ENCODE measurements around the gene PHKG2.

The PHKG2 gene

DNA sequence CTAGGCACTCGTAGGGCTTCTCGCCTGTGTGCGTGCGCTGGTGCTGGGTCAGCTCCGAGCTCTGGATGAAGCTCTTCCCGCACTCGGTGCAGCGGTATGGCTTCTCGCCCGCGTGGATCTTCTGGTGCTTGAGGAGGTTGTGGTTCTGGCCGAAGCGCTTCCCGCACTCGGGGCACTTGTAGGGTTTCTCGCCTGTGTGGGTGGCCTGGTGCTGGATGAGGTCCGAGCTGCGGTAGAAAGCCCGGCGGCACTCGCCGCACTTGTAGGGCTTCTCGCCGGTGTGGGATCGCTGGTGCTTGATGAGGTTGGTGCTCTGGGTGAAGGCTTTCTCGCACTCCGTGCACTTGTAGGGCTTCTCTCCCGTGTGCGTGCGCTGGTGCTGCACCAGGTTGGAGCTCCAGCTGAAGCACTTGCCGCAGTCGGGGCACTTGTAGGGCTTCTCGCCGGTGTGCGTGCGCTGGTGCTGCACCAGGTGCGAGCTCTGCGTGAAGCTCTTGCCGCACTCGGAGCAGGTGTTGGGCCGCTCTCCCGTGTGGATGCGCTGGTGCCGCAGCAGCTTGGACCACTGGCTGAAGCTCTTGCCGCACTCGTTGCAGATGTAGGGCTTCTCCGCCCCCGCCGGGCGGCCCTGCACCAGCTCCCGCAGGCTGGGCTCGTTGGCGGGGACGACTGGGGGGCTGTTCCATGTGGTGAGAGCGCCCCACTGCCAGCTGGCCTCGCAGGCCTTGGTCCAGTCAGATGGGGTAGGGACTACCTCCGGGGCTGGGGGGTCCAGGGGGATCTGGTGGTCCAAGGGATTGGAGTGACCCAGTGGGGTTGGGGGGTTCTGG lies 35.3 kb downstream of the PHKG2 start:
- TF ChIP-seq, protein P1, sequence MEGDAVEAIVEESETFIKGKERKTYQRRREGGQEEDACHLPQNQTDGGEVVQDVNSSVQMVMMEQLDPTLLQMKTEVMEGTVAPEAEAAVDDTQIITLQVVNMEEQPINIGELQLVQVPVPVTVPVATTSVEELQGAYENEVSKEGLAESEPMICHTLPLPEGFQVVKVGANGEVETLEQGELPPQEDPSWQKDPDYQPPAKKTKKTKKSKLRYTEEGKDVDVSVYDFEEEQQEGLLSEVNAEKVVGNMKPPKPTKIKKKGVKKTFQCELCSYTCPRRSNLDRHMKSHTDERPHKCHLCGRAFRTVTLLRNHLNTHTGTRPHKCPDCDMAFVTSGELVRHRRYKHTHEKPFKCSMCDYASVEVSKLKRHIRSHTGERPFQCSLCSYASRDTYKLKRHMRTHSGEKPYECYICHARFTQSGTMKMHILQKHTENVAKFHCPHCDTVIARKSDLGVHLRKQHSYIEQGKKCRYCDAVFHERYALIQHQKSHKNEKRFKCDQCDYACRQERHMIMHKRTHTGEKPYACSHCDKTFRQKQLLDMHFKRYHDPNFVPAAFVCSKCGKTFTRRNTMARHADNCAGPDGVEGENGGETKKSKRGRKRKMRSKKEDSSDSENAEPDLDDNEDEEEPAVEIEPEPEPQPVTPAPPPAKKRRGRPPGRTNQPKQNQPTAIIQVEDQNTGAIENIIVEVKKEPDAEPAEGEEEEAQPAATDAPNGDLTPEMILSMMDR (IDR thresholded peaks at IDR 0.05) = no peak
- TF ChIP-seq ZFX (IDR thresholded peaks at IDR 0.05; ENCODE audit: borderline replicate concordance) = no peak
- H3K27ac ChIP-seq = no peak overlapping the region

DNA sequence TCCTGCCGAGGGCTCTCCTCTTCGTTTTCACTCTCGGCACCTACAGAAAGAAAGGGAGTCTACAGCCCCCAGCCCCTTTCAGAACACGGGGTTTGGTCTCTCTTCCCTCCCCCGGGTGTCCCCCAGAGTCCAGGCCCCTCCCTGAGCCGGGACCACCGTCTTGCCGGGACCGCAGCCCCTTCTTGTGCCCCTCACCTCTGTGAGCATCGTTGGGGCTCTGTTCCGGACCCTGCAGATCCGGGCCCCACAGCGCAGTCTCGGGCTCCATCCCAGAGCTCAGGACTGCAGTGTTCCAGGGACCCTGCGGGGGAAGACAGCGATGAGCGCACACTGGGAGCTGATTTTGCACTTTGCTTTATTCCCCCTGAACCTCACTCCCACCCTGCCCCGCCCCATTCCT lies 36.0 kb downstream of the PHKG2 start:
- H3K27ac ChIP-seq = no peak overlapping the region
- no peak for TF ChIP-seq ZFX (IDR thresholded peaks at IDR 0.05; ENCODE audit: borderline replicate concordance)
- TF ChIP-seq, protein P1 (IDR thresholded peaks at IDR 0.05) = no peak

DNA sequence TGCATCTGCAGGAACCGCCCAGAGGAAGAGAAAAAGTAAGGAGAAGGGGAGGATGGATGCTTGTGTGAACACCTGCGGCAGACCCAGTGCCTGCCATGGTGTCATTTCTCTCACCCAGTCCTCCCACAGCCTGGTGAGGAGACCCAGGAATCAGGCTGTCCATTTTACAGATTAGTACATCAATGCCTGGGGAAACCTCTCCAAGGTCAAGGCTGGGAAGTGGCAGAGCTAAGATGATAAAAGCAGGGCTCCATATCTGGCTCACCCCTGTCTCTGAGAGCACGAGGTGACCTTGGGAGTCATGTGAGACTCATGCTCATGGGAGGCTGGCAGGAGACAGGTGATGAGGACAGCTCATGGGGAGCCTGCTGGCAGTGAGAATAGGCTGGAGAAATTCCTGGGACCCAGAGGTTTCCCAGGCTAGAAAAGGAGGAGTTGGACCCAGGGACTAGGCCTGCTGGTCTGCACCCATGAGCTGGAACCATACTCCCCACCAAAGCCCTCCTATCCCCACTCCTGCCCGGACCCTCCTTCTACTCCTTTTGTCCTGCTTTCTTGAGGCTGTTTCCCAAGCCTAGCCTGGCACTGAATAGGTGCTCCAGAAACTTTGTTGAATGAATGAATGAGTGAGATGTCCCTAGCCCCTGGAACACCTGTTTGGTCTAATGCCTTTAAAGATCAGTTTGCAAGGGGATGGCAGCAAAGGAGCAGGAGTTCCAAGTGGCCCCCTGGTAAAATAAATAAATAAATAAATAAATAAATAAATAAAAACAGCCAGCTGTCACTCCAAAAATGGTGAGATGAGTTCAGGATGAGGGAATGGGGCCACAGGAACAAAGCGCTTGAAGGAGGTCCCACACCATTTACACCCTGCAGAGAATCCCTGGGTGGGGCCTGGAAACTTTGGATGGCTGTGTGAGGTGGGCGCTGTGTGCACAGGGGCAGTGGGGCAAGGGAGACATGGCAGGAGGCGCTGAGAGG lies 37.2 kb downstream of the PHKG2 start:
- no peak for TF ChIP-seq ZFX (IDR thresholded peaks at IDR 0.05; ENCODE audit: borderline replicate concordance)
- TF ChIP-seq, protein P1 (IDR thresholded peaks at IDR 0.05) = no peak

DNA sequence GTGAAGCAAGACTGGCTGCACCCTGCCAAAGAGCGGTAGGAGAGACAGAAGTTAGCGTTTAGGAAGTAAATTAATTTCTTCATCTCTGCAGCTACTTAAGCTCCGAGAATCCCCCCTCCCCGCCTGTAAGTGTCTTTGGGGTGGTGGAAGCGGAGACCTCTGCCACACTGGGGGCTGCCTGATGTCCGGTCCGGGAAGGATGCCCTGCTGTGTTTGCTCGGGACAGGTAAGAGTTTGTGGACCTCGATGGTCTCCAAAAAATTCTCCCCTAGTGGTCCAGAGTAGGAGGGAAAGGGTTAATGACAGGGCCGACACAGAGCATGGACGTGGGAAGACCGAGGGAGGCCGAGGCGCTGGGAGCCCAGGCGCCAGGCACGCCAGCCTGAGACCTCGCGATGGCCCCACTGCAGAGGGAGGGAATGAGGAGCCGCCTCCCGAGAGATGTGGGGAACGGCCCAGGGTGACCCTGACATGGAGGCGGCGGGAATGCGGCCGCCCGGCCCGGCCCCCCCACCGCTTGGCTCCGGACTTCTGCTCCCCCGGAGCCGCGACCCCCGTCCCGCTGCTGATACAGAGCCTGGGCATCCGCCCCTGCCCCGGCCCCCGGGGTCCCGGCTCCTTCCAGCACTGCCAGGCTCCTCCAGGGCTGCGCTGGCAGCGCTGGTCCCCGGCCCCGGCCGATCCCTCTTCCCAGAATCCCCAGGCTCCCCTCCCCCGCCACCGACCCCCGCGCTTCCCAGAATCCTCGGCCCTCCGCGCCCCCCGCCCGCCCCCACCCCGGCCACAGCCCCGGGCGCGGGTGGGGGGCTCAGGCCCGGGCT lies 38.1 kb downstream of the PHKG2 start:
- peak overlapping the region; percentile 50 for H3K27ac ChIP-seq
- no peak for TF ChIP-seq ZFX (IDR thresholded peaks at IDR 0.05; ENCODE audit: borderline replicate concordance)
- TF ChIP-seq, protein P1 (IDR thresholded peaks at IDR 0.05) = no peak

More for the DNA sequence above, 37.2 kb downstream of the PHKG2 start:
- no peak overlapping the region for H3K27ac ChIP-seq

DNA sequence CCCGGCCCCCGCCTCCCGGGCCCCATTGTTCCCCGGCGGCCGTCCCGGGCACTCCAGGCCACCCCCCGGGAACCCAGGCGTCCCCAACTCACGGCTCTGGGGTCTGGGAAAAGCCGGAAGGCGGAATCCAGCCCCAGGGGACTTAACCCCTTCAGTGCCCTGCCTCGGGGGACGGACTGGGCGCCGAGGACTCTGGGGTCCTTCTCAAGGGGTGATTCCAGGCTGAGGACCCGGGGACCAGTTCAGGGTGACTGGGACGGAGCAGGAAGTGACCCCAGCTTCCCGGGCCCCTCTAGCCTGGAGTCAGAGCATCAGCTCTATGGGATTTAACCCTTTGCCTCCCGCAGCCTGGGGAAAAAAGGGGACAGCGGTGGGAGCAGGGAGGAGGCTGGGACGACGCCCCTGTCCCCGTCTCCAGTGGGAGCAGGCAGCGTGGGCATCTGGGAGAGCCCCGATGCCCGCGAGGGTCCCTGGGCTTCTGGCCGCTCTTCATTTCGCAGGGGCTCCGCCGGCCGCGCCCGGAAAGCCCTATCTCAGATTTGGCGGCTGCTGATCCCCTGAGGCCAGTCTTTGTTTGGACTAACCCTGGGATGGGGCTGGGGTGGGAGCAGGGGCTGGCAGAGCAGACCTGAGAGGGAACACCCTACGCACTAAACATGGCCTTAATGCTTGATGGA lies 38.8 kb downstream of the PHKG2 start, which contains the start of gene ZNF629:
ZNF629 (minus strand) TSS at position 270 of the 677 bp plus-strand sequence. CDS start 2,723 bp downstream, outside the sequence.
- TF ChIP-seq, protein P1 (IDR thresholded peaks at IDR 0.05) = no peak
- peak within 1 kb of the TSS; percentile 50 for H3K27ac ChIP-seq

DNA sequence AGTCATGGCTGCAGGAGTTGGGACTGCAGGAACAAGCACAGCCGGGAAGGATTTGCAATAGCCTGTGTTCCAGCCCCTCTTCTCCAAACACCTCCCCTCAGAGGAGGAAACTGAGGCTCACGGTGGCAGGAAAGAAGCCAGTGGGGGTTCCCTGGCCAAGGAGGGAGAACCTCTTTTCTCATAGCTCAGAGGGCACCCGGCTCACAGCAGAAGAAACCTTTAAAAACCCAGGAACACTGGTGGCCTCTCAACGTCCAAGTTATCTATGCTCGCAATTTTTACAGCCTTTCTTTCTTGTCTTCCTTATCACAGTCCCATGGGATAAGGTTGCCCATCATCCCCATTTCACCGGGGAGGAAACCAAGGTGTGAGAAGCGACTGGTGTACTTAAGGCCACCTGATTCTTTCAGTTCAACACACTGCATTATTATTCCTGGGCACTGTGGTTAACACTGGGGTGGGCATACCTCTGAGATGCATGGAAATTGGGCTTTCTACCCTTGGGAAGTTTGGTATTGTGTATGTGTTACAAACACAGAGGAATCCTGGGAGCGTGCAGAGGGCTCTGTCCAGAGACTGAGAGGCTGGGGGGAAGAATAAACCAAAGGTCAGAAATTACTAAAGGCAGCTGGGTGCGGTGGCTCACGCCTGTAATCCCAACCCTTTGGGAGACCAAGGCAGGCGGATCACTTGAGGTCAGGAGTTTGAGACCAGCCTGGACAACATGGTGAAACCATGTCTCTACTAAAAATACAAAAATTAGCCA lies 39.6 kb downstream of the PHKG2 start:
- no peak for TF ChIP-seq ZFX (IDR thresholded peaks at IDR 0.05; ENCODE audit: borderline replicate concordance)
- TF ChIP-seq, protein P1 (IDR thresholded peaks at IDR 0.05) = no peak
- no peak overlapping the region for H3K27ac ChIP-seq

All from 22Rv1 (cell line).